ENCODE measurements around the gene SYNM.

The SYNM gene

DNA sequence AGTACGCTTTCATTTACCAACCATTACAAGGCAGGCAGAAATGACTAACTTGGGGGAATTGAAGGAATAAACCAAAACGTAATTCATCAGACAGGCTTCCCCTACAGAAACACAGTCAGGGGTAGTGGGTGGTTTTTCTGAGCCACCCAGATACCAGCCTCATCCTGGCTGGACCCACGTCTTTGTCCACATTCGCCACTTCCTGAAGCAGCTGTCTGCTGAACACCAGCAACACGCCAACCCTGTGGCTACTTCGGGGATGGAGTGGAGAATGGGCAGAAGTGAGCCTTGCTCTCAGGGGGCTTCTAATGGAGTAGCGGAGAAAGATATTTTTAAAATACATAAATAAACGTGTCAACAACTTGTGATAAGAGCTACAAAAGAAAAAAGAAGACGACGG is 40.1 kb downstream of the SYNM start:
- no peak for DNase-seq

DNA sequence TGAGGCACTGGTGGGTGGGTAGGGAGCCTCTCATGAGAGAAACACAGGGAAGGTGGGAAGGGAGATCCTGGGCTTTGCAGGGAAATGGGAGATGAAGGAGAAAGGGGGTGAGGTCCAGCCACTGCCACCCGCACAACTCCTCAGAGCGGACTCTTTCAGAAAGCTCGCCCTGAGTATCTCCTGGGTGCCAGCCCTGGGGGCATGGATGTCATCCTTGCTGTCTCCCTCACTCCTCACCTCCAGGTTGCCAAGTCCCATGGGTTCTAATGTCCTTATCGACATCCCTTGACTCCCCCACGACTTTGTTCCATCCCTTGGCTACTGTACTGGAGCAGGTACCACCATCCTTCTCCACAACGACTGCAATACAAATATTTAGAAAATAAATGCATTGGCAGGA is 40.9 kb downstream of the SYNM start:
- DNase-seq, result no peak

DNA sequence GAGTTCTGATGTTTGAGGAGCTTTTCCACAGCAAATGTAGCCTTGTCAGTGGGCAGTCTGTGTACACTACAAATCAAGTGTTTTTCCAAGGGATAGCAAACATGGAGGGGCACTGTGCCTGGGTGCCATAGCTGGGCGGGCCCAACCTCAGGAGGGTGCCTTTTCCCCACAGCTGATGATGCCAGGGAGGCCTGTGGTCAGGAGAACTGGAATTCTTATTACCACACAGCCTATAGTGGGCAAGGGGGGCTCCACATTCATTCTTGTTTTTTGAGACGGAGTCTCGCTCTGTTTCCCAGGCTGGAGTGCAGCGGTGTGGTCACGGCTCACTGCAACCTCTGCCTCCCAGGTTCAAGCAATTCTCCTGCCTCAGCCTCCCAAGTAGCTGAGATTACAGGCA is 41.8 kb downstream of the SYNM start:
- DNase-seq, result no peak

DNA sequence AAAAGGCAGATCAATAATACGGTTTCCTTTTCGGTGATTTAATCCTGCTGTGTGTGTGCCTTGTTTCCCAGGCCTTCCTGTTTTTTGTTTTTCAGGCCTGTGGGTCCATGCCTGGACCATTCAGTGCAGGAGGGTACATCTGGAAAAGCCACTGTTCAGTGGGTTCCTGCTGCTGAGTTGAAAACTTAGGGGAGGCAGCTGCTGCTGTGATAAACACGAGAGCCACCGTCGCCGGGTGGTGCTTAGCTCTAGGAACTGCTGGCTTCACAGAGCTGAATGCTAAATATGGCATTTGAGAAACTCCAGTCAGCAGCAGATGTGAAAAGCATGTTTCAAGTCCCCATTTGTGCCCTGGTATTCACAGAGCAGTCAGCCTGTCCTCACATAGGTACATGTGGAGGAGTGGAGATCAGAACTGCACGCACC is 44.0 kb downstream of the SYNM start:
- DNase-seq, result no peak

DNA sequence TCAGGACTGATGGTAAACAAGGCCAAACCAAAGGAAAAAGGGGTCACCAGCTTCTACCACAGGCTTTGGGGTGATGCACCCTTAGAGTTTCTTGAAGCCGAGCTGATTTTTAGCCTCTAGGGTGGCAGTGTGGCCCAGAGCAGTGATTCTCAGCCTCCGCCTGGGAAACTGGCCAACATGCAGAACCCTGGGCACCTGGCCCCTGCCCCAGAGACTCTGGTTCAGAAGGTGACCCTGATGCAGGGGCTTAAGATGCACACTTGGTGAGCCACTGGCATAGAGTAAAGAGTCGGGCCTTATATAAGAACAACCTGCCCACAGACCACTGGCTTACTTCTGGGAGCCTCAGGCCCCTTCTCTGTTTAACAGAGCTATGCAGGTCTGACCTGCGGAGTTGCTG is 44.5 kb downstream of the SYNM start:
- no peak for DNase-seq

DNA sequence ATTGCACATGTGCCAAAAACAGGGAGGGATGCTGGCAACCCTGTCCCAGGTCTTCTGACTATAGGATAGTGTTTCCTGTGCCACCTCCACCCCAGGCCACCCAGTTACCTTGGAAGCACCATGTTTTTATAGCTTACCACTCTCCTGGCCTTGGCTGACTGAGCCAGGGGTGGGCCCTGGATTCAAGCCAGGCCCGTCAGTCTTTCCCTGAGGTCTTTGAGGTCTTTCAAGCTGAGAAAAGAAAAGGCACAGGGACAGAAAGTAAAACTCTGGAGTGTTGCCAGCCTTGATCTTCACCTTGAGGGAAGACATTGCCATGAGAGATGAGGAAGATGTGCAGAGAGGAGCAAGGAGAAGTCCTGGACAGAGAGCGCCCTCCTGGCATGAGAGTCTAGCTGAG is 46.3 kb downstream of the SYNM start:
- DNase-seq, result no peak

DNA sequence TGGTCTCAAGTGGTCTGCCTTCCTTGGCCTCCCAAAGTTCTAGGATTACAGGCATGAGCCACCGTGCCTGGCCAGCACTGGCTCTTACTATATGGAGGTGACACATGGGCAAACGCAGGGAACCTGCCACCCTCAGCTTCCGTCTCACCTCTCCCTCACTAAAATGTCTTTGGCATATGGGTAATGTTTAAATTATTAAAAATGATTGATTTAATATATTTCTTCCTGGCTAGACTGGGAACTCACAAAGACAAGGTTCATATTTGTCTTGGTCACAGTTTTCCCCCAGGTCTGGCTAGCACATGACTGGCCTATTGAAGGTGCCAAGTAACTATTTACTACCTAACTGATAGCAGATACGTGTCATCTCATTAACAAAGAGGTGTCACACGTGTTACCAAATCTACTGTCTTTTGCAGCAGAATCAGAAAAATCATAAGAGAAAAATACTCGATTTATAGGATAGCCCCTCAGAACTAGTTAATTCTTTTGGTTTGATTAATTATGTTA is 48.2 kb downstream of the SYNM start:
- DNase-seq, result no peak

DNA sequence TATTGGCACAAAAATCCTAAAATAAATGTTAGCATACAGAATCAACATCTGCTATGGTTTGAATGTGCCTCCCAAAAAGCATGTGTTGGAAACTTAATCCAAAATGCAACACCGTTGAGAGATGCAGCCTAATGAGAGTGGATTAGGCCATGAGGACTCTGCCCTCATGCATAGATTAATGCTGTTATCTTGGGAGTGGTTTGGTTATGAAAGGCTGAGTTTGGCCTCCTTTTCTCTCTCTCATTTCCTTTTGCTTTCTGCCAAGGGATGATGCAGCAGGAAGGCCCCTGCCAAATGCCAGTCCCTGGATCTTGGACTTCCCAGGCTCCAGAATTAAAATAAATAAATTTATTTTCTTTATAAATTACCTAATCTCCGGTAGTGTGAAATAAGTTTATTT is 49.4 kb downstream of the SYNM start:
- no peak for DNase-seq

DNA sequence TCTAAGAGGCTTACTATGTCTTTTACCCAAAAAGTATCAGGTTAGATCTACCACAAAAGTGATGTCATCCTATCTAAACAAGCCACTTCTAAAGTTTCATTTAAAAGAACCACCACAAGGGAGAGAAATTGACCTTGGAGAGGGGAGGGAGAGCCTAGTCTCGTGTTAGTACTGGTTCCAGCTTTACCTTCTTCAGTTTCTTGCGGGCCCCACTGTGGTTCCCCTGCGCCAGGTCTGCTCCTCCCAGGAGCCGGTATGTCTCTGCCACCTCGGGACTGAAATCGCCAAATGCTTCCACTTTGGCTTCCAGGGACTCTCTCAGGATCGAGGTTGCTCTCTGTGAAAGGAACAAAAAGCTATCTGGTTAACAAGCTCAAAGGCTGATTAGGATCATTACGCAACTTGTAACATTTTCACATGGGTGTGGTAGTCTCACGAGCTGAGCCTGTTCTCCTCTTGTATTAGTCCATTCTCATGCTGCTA is 51.1 kb downstream of the SYNM start:
- DNase-seq, result no peak

DNA sequence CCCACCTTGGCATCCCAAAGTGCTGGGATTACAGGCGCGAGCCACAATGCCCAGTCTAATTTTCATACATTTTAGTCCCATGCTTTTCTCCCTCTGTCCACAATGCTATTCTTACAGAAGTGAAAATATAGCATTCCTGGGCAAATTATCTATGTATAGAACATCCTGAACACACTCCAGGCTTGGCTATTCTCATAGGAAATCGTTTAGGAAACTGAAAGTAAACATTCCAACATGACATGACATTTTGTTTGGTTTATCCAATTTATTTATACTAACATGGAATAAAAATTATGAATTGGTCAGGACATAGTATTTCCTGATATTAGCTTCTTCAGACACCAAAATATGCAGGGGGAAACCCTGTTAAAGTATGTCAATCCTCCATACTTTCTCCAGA is 52.6 kb downstream of the SYNM start:
- DNase-seq, result no peak

DNA sequence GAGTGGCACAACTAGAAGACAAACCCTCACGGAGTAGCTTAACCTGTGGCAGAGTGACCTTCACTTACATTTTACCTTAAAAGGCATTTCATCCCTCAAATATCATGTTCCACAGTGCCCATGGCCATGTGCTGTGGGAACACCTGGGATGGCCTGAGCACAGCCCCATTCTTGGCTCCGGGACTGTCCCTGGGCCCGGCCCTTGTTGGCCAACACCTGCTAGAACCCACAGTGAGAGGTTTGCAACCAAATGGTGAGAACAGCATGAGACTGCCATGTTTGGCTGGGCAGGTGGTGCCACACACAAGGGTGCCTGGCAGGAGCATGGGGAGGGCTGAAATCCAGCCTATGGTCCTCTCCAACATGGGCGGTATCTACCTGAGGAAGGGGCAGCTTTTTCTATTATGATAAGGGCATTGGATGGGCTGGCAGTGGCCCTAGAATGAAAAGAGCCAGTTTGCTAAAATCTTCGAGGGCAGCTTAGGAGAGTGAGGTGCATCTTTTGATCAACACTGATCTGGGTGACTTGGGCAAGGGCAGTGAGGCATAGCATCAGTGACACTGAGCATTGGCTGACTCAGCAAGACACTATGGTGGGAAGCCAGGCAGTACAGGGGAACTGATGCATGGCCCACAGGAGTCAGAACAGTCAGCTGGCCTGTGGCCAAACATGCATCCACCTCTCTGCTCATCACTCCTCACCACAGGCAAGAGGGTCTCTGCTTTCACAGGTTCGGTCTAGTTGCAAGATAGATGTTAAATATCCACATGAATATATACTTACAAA is 53.9 kb downstream of the SYNM start:
- no peak for DNase-seq

DNA sequence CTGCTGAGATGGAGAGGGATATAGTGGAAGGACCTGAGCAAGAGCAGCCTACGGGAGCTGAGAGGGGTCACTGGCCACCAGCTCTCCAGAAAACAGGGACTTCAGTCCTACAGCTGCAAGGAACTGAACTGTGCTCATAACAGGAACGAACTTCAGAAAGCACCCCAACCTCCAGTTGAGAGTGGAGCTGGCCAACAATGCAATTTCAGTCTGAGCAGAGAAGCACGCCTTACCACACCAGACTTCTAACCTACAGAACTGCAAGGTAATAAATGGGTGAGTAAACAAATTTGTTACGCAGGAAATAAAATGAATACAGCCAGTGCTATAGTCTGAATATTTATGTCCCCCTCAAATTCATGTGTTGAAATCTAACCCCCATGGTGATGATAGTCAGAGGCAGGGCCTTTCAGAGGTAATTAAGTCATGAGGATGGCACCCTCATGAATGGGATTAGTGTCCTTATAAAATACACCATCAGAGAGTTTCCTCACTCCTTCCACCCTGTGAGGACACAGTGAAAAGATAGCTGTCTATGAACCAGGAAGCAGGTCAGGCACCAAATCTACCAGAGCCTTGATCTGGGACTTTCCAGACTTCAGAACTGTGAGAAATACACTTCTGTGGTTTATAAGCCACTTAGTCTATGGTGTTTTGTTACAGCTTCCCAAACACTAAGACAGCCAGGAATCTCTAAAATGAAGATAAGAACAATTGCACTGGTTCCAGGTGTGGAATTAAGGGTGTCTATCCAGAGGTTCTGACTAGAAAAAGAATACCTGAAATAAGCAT is 58.6 kb downstream of the SYNM start:
- no peak for DNase-seq

DNA sequence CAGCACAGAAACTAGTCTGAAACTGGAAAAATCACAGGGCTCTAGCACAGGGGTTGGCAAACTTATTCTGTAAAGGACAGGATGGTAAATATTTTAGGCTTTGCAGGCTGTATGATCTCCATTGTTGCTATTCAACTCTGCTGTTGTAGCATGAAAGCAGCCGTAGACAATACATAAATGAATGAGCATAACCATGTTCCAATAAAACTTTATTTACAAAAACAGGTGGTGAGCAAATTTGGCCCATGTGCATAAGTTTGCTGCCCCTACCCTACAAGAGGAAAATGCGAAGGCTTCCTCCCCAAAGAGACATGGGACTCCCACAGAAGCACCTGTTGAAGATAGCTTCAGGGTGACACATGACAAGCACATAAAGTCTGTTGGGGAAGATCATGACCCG is 59.2 kb downstream of the SYNM start:
- no peak for DNase-seq

DNA sequence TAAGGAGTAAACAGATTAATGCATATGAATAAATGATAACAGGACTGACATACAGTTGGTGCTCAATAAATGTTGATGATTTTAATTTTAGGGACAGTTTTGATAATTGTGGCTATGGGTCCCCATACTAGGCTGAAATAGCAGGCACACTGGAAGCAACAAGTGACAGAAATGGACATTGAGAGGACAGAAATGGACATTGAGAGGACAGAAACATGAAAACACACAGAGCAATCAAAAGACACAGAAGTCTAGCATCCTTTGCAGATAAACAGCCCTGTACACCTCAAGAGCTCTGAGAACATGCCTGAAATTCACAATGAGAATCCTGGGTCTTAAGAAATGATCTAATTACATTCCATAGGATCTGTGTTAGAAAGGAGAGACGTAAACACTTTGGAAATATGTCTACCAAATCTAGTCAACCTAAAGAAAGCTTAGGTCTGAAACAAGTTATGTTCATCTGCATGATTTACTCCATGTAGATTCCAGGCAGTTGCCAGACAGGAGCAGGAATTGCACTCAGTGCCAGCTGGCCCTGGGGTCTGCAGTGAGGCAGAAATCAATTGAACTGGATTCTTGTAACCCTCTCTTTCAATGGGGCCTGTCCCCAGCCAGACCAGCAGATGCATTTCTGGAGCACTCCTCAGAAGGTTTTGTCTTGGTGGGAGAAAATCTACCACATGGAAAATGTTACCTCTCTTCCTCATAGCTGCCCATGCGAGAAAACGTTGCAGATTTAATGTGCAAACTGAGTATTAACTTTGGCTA is 60.3 kb downstream of the SYNM start:
- DNase-seq, result no peak

DNA sequence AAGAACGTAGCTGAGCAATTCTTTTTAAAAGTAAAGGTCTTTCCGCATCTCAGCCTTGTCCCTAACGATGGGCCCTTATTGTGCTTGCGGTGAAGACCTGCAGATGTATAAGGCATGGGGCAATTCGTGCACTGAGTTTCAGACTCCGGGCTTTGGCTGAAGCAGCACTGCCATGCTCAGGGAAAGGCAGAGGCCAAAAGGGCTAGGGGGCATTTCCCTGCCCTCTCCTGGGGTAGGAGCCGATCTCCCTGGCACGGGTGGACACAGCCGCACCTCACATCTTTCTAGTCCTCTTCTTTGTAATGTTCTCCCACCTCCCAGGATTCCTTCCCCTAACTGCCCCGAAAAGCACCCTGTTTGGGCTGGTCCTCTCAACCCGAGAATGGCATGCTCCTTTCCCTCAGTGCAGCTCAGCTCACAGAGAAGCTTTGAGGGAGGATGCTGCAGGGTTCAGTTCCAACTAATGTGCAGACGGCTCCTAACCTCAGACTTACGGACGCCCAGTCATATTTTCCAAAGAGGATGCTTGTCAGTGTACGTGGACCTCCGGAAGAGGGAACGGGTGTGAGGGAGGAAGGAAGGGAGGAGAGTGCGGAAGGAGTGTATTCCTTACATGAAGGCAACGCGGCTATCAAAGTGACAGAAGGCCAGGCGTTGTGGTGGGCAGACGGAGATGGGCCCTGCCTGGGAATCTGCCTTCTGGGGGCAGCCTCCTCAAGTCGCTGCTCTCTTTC is 61.2 kb downstream of the SYNM start:
- DNase-seq, result no peak

DNA sequence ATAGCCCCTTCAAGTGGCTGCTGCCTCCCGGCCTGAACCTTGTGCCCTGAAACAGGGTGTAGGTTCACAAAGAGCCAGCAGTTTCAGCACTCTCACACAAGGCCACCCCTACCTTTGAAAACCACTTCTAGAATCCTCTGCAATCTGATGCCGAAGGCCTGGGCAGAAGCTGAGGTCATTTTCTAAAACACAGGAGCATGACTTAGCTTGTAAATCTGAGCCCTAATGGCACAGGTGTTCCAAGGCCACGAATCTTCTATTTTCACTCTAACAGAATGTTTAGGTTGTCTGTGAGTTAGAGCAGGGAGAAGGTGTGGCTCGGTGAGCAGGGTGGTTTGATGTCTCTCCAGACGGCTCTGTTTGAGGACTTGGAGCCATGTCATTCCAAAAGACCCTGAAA is 62.3 kb downstream of the SYNM start:
- no peak for DNase-seq

DNA sequence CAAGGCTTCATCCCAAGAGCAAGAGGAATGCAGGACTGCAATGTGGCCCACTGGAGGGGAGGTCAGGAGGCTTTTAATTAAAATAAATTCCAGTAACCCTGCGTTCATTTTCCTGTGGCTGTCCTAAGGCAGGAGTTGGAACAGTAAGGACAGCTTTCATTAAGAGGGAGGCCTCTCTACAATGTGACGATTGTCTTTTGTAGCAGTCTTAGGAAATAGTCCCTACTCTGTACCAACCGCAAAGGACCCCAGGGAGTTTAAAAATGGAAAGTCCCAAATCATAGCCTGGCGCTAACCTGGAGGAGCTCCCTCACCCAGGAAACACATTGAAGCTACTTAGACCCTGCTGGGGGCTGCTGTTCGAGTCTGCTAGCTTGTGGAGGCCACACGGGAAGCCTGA is 62.8 kb downstream of the SYNM start:
- no peak for DNase-seq

DNA sequence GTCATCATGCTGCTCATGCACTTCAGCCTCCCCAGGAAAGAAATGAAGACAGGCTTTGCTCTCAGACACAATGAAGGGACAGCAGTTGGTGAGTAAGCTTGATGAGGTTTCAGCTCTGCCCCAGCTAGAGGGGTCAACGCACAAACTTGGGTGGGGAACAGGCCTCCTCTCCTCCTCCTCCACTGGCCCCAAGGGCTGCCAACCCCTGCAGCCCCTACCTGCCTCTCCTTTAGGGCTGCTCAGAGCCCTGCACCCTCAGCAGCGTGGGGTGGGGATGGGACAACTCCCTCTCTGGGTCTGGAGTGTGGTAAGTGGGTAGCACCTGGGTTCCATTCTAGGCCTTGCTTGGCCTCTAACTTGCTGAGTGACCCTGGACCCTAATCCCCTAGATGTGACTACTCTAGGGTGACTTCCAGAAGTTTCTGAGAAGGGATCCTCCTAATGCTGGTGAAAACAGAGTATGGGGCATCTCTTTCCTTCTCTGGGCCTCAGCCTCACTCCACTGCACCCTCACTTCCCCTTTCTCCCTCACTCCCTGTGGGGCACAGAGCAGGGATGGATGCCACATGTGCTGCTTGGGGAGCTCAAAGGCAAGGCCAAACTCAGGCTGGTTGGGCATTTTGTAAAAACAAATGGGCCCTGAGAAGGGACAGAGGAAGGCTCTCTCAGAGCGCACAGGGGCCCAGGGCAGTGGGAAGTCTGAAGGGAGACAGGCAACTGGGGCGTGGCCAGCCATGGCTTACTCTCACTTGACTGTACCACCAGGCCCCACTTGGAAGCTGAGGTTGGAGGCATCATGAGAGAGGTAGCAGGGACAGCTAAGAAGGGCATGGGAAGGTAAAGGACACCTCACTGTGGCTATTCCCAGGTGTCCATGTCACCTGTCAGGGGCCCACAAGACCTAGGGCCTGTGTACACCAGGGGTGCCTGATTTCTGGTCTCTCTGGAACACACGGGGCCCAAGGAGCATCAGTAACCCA is 64.0 kb downstream of the SYNM start:
- no peak for DNase-seq

DNA sequence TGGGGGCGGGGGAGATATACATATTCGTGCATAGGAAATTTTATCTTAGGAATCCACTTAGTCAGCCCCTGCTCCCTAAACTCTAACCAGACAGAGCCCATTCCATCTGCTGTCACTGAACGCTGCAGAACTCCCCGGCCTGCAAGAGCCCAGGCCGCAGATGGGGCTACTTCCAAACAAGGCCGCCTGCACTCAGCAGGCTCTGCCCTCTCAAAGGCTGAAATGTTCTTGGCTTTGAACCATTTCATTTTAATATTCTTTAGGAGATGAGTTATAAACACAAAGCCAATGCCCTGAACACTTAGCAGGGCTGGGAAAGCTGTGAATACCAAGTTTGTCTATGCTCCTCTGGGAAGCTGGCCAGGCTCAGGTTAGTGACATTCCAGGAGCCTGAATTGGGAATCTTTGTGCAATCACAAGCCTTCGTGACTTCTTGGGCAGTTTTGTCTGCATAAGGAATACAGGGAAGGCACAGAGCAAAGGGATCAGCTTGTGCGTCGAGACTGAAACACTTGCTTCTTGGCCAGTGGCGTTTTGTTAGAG is 65.0 kb downstream of the SYNM start:
- DNase-seq, result no peak

DNA sequence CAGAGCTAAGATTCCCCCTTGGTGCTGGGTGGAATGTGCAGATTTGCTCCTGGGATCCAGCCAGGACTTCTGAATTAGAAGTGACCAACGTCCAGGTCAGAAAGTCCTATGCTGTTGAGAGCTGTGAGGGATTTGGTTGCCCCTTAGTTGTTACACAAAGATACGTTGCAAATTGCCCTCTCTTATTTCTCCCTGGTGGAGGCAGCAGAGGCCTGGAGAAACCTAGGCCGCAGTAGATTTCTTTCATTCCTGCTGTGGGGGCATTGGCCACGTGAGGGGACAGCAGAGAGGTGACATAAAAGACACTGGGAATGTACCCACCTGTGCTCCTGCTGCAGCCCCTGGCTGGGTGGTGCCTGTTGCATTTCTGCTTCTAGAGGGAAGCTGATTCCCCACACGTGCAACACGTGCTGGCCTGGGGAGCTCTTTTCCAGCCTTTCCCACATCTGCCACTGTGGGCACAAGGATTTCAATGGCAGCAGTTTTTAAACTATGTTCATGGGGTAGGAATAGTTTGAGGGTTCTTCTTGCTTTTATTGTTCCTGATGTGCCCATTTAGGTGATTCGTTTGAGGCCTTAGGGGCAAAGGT is 65.7 kb downstream of the SYNM start:
- no peak for DNase-seq

DNA sequence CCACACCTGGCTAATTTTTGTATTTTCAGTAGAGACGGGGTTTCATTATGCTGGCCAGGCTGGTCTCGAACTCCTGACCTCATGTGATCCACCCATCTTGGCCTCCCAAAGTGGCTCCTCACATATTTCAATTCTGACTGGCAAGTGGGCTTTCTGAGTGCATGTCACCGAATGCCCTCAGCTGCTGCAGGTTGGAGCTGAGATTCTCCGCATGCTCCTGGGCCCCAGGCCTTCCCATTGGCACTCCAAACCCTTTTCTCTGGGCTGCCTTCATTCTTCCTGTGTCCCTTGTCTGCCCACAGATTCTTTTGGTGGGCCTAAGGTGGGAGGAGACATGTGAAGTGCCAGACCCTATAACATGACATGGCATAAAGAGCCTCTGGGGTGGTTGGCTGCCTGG is 67.3 kb downstream of the SYNM start:
- no peak for DNase-seq
